Ascending aorta (tissue), 2 donors: ENCODE data around the gene RAD51B. TPM values are rescaled to one million over a fixed set of nuclear protein-coding genes. Genes with fewer than 3 reads are reported as not detected.
"Not testable (repeated sequence)": the region's sequence is repeated elsewhere in the genome, so short reads cannot be mapped to it uniquely, and the experiment has no call there.

Source experiments
- DNase-seq, 2 donors: peaks; one replicate each; pipeline ENCODE4 v3.0.0-alpha.2; 2019; ENCODE audit warnings: low spot score in 2 of 2
- H3K27ac ChIP-seq, 2 donors: fragments of 200-600 bp; sonication (generic); one replicate each; pipeline ENCODE4 v1.5.1; 2016 to 2017; ENCODE audit warnings: mild to moderate bottlenecking in 1 of 2
- H3K27me3 ChIP-seq: fragments of 200-600 bp; sonication (generic); one replicate; pipeline ENCODE4 v1.5.1; 2017
- H3K36me3 ChIP-seq, 2 donors: fragments of 200-600 bp; sonication (generic); one replicate each; pipeline ENCODE4 v1.5.1; 2016
- H3K4me1 ChIP-seq, 2 donors: fragments of 200-600 bp; sonication (generic); one replicate each; pipeline ENCODE4 v1.5.1; 2016 to 2017; ENCODE audit warnings: mild to moderate bottlenecking in 1 of 2
- H3K4me3 ChIP-seq, 2 donors: fragments of 200-600 bp; sonication (generic); one replicate each; pipeline ENCODE4 v1.5.1; 2016 to 2017; ENCODE audit warnings: mild to moderate bottlenecking in 1 of 2
- H3K9me3 ChIP-seq, 2 donors: fragments of 200-600 bp; sonication (generic); one replicate each; pipeline ENCODE4 v1.5.1; 2016
- intact Hi-C: fragments of 100-400 bp; cut with DNase I; formaldehyde crosslinking; loops from one replicate; pipeline ENCODE4 v1.15.1; 2023
- total RNA-seq: library from RNA; depleted of rRNA; stranded (reverse); fragments of >200 nt; gene quantifications from one replicate; pipeline ENCODE4 v1.1.0, GENCODE V29; 2016
- TF ChIP-seq, protein P1 (sequence below), 3 experiments: fragments of 200-600 bp in 2 of 3; fragments of 450-650 bp in 1 of 3; sonication (generic) in 2 of 3; IDR thresholded peaks; one replicate each; pipeline ENCODE4 v1.5.1; 2016 to 2019; ENCODE audit warnings: antibody characterized with exemption in 3 of 3, mild to moderate bottlenecking in 1 of 3, moderate library complexity in 1 of 3

Gene RAD51B
- total RNA-seq, 1 donor from 2014 or later, result not detected

DNA sequence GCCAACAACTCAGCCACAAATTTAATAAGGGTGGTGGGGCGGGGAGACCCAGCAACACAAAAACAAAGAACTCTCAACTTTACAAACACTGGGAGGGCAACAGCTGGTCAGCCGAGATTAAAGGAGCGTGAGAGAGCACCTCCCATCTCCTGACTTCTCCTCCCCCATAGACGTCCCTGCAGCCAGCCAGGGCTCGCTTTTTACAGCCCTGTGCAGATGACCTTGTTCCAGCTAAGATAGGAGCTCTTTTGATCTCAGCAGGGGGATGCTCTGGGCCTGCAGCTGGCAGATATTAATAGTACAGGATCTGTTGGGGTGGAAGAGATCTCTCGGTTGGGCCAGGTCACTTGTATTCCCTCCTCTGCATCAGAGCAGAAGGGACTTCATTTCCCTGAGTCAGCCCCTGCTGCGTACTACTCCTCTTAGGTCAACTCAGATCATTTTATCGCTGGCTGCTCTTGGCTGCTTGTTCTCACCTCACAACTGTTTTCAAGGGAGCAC, 475.8 kb downstream of the RAD51B start:
- H3K4me3 ChIP-seq, result no peak overlapping the region
- DNase-seq, result no peak
- H3K27me3 ChIP-seq, result no peaks in the 10 kb centered on the region
- H3K9me3 ChIP-seq, result no peaks in the 10 kb centered on the region
- H3K4me1 ChIP-seq, result no peaks in the 10 kb centered on the region
- H3K27ac ChIP-seq, result no peak overlapping the region
- no peaks in the 10 kb centered on the region for H3K36me3 ChIP-seq
- intact Hi-C loops, result no loop called here
- TF ChIP-seq, protein P1, sequence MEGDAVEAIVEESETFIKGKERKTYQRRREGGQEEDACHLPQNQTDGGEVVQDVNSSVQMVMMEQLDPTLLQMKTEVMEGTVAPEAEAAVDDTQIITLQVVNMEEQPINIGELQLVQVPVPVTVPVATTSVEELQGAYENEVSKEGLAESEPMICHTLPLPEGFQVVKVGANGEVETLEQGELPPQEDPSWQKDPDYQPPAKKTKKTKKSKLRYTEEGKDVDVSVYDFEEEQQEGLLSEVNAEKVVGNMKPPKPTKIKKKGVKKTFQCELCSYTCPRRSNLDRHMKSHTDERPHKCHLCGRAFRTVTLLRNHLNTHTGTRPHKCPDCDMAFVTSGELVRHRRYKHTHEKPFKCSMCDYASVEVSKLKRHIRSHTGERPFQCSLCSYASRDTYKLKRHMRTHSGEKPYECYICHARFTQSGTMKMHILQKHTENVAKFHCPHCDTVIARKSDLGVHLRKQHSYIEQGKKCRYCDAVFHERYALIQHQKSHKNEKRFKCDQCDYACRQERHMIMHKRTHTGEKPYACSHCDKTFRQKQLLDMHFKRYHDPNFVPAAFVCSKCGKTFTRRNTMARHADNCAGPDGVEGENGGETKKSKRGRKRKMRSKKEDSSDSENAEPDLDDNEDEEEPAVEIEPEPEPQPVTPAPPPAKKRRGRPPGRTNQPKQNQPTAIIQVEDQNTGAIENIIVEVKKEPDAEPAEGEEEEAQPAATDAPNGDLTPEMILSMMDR (IDR thresholded peaks at IDR 0.05), result no peak

DNA sequence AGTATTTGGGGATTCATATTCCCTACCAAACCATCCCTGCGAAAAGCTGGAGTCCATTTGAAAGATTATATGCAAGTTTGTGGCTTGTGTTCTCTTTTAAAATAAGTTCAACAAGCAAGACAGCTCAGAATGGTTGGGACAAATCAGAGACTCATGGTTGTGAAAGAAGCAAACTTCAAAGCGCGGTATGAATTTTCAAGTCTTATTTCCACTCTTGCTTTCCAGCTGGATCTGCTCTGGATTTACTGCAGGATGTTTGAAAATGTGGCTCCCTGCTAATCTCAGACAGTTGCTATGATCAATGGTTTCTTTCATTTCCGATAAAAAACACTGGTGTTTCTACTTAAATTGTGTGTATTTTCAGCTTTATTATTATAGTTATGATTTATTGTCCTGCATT, 477.5 kb downstream of the RAD51B start:
- H3K9me3 ChIP-seq, result no peaks in the 10 kb centered on the region
- intact Hi-C loops, result no loop called here
- H3K27me3 ChIP-seq, result no peaks in the 10 kb centered on the region
- DNase-seq, result no peak
- H3K27ac ChIP-seq, result no peak overlapping the region
- H3K4me1 ChIP-seq, result no peaks in the 10 kb centered on the region
- TF ChIP-seq, protein P1 (IDR thresholded peaks at IDR 0.05), result no peak
- H3K36me3 ChIP-seq, result no peaks in the 10 kb centered on the region
- H3K4me3 ChIP-seq, result no peak overlapping the region

DNA sequence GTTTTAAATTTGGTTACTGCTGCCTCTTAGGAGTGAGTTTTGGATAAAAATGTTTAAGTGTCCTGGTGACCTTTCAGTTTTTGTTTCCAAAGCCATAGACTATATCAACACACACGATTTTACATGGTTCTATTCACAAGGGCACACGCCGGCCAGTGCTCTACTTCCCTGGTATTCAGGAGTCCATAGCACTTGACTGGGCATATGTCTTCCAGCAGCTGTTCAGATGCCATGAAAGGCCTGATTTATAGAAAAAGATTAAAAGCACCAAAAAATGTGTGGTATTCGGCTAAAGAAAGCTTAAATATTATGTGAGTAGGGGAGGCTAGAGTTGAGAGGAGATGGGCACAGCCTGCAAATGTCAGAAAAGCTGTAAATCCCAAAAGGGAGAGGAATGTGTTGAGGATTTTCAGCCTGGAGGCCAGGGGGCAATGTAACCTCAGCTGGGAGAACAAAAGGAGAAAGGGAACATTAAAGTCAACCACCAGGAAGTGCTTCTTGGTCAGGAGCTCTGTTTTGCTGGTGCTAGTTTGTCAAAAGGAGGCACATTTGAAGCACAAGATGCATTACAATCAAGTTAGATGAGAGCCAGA, 478.4 kb downstream of the RAD51B start:
- Histone ChIP-seq H3K4me1 (no peaks in the 10 kb centered on the region), H3K9me3 (no peaks in the 10 kb centered on the region), H3K27ac (no peak overlapping the region), H3K27me3 (no peaks in the 10 kb centered on the region), H3K36me3 (no peaks in the 10 kb centered on the region), H3K4me3 (no peak overlapping the region)
- TF ChIP-seq, protein P1 (IDR thresholded peaks at IDR 0.05), result peak in 1 of 3 experiments; percentile 33
- intact Hi-C loops, result no loop called here
- no peak for DNase-seq

DNA sequence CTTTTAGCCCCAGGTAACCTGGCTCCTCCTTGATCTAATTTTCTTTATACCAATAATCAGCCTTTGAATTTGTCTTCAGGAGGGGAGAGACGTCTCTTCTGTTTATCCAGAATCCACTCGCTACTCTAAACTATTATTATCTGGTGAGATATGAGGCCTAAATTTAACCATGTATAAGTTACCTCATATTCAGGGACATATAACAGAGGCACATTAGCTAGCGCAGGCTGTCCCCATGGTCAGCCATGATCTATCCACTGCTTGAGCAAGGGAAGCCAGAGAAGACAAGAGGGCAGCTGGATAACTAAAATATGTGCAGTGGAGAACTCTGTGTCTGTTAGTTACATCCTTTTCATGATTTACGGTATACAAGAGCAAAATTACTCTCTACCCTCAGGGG, 481.0 kb downstream of the RAD51B start:
- Histone ChIP-seq H3K27me3 (no peaks in the 10 kb centered on the region), H3K9me3 (no peaks in the 10 kb centered on the region), H3K36me3 (no peaks in the 10 kb centered on the region), H3K4me3 (no peak overlapping the region), H3K4me1 (no peaks in the 10 kb centered on the region), H3K27ac (no peak overlapping the region)
- no peak for DNase-seq
- intact Hi-C loops, result no loop called here
- TF ChIP-seq, protein P1 (IDR thresholded peaks at IDR 0.05), result no peak

DNA sequence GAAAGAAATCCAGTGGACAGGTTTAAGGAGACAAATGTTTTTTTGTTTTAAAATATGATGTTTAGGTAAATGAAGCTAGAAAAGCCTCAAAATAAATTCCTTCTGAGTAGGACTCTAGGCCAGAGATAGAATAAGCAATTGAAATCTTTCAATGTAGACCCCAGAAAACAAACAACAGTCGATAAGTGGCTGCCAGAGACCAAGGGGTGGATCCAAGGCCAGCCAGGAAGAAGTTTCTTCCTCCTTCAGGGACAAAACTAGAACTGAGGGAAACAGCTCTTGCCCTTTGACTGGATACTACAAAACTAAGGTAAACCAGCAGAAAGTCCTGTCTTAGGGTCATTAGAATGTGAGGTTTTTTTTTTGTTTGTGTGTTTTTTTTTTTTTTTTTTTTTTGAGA, 481.6 kb downstream of the RAD51B start:
- no peaks in the 10 kb centered on the region for H3K4me1 ChIP-seq
- no peak overlapping the region for H3K4me3 ChIP-seq
- no peaks in the 10 kb centered on the region for H3K27me3 ChIP-seq
- intact Hi-C loops, result no loop called here
- H3K27ac ChIP-seq, result no peak overlapping the region
- H3K9me3 ChIP-seq, result no peaks in the 10 kb centered on the region
- no peaks in the 10 kb centered on the region for H3K36me3 ChIP-seq
- DNase-seq, result no peak
- TF ChIP-seq, protein P1 (IDR thresholded peaks at IDR 0.05), result no peak

DNA sequence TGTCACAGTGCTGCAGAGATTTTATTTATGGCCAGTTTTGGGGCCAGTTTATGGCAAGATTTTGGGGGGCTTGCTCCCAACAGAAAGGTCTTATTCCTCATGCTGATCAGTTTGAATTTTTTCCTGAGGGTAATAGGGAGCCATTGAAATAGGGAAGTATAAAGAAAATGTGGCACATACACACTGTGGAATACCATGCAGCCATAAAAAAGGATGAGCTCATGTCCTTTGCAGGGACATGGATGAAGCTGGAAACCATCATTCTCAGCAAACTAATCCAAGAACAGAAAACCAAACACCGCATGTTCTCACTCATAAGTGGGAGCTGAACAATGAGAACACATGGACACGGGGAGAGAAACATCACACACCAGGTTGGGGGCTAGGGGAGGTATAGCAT, 483.4 kb downstream of the RAD51B start:
- intact Hi-C loops, H3K27ac ChIP-seq, DNase-seq, H3K4me1 ChIP-seq, H3K27me3 ChIP-seq, H3K4me3 ChIP-seq, H3K36me3 ChIP-seq, H3K9me3 ChIP-seq: not testable (repeated sequence)
